ENCODE measurements around the gene TSC1.
"Not testable (repeated sequence)": the region's sequence is repeated elsewhere in the genome, so short reads cannot be mapped to it uniquely, and the experiment has no call there.

TSC1 gene

DNA sequence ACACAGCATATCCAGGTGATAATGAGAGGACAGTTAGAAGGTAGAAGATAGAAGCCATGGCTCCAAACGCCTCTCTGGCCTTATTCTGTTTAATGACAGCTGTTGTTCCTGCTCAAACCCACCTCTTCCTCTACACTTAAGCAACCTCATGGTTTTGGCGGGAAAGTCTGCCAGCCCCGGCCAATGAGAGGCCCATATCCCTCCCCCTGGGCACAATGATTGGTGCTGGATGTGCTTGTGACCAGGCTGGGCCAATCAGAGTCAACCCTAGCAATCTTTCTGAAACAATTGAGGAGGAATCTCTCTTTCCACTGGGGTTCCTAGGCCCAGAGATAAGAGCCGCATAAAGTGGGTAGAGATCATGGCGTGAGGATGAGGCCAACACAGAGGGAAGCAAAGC is 29.3 kb upstream of the TSC1 start:
- WGBS: 94% methylated on average over 5 of the region's 5 CpGs
- H3K4me3 ChIP-seq (ENCODE audit: low read length): no peak overlapping the region
- H3K27me3 ChIP-seq (ENCODE audit: insufficient read depth, low read length): peaks cover 45% of the 10 kb centered on the region

DNA sequence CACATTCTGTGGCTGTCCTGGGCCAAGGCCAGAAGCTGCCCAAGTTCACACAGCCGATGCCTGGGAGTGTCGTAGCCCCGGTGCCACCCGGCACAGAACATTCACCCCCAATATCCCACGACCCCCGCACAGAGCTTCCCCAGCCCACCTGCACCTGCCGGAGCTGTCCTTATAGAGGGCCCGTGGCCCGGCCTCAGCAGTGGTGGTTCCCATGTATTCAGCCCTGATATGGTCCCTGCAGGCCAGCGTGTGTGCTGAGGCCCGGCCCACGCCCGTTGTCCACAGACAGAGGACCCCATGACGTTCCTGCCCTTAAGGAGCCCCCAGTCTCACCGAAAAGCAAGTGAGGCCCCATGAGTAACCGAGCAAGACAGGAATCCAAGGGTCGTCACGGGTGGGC is 28.8 kb upstream of the TSC1 start:
- H3K4me1 ChIP-seq (ENCODE audit: insufficient read depth, low read length): no peaks in the 10 kb centered on the region
- WGBS: 84% methylated on average over 18 of the region's 18 CpGs
- H3K27ac ChIP-seq (ENCODE audit: low read depth, low read length): no peak overlapping the region
- no peaks in the 10 kb centered on the region for H3K36me3 ChIP-seq (ENCODE audit: insufficient read depth, low read length)
- no peak overlapping the region for H3K9ac ChIP-seq (ENCODE audit: low read depth, low read length)
- H3K9me3 ChIP-seq (ENCODE audit: insufficient read depth, low read depth, low read length): no peaks in the 10 kb centered on the region
- H3K27me3 ChIP-seq (ENCODE audit: insufficient read depth, low read length): peaks cover 39% of the 10 kb centered on the region
- H3K4me3 ChIP-seq (ENCODE audit: low read length): no peak overlapping the region

More for the DNA sequence above, 29.3 kb upstream of the TSC1 start:
- Histone ChIP-seq H3K9me3 (ENCODE audit: insufficient read depth, low read depth, low read length) (no peaks in the 10 kb centered on the region), H3K36me3 (ENCODE audit: insufficient read depth, low read length) (no peaks in the 10 kb centered on the region), H3K9ac (ENCODE audit: low read depth, low read length) (no peak overlapping the region), H3K27ac (ENCODE audit: low read depth, low read length) (no peak overlapping the region), H3K4me1 (ENCODE audit: insufficient read depth, low read length) (no peaks in the 10 kb centered on the region)

DNA sequence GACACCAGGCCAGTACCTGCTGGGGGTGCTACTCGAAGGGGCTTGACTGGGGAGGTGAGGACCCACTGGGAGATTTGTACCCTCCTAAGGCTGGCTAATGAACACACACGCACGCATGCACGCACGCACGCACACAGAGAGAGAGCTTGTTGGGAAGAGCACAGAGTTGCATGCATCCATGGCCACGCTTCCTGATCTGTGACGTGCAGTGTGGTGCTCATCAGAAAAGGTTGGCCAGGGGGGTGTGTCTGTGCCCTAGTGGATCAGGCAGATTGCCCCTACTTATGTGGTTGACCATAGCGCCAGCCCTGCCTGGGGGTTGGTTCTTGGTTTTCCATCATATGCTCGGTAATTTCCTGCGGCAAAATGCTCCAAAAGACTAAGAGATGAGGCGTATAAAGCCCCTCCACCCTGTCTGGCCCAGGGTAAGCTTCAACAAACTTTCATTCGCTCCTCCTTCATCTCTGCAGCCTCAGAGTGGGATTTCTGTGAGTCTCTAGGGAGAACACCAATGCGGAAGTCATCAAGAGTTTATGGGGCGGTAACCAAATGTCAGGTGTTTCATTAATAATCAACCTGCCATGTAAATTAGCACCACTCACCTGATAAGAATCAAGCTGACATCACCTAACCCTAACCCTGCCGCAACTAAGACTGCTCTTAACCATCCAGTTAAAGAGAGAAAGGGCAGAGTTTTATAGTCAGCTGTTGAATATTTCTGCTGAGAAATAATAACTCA is 26.1 kb upstream of the TSC1 start:
- Histone ChIP-seq H3K36me3 (ENCODE audit: insufficient read depth, low read length) (no peaks in the 10 kb centered on the region), H3K4me1 (ENCODE audit: insufficient read depth, low read length) (no peaks in the 10 kb centered on the region), H3K9me3 (ENCODE audit: insufficient read depth, low read depth, low read length) (no peaks in the 10 kb centered on the region), H3K9ac (ENCODE audit: low read depth, low read length) (no peak overlapping the region), H3K4me3 (ENCODE audit: low read length) (no peak overlapping the region), H3K27ac (ENCODE audit: low read depth, low read length) (no peak overlapping the region), H3K27me3 (ENCODE audit: insufficient read depth, low read length) (peaks cover 24% of the 10 kb centered on the region)
- 95% methylated on average over 16 of the region's 16 CpGs for WGBS

DNA sequence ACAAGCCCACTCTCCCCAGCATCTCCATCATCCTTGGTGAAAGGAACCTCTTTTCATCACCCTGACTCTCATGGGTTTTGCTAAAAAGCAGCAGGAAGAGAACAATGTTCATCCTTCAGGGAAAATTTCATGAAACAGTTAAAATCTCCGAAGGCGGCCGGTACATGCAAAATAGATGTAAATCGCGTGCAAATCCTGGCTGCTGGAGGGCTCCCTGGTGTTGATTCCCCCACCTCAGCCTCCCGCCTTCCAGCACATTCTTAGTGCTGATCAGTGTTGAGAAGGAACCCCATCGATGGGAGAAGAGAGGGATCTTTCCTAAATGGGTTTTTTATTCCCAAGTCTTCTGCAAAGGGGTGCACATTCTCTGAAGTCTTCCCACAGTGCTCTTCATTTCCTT is 25.4 kb upstream of the TSC1 start:
- H3K9me3 ChIP-seq (ENCODE audit: insufficient read depth, low read depth, low read length): no peaks in the 10 kb centered on the region

DNA sequence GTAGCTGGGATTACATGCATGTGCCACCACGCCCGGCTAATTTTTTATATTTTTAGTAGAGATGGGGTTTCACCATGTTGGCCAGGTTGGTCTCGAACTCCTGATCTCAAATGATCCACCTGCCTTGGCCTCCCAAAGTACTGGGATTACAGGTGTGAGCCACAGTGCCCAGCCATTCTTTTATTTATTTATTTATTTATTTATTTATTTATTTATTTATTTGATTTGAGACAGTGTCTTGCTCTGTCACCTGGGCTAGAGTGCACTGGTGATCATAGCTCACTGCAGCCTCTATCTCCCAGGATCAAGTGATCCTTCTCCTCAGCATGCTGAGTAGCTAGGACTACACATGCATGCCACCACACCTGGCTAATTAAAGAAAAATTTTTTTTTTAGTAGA is 23.5 kb upstream of the TSC1 start:
- H3K9me3 ChIP-seq (ENCODE audit: insufficient read depth, low read depth, low read length); H3K4me1 ChIP-seq (ENCODE audit: insufficient read depth, low read length); H3K4me3 ChIP-seq (ENCODE audit: low read length); H3K27me3 ChIP-seq (ENCODE audit: insufficient read depth, low read length); H3K27ac ChIP-seq (ENCODE audit: low read depth, low read length); H3K36me3 ChIP-seq (ENCODE audit: insufficient read depth, low read length); H3K9ac ChIP-seq (ENCODE audit: low read depth, low read length): not testable (repeated sequence)
- WGBS: 93% methylated on average over 3 of the region's 3 CpGs

More for the DNA sequence above, 25.4 kb upstream of the TSC1 start:
- Histone ChIP-seq H3K27me3 (ENCODE audit: insufficient read depth, low read length) (peaks cover 18% of the 10 kb centered on the region), H3K27ac (ENCODE audit: low read depth, low read length) (no peak overlapping the region), H3K9ac (ENCODE audit: low read depth, low read length) (no peak overlapping the region), H3K36me3 (ENCODE audit: insufficient read depth, low read length) (no peaks in the 10 kb centered on the region), H3K4me1 (ENCODE audit: insufficient read depth, low read length) (no peaks in the 10 kb centered on the region), H3K4me3 (ENCODE audit: low read length) (no peak overlapping the region)
- 69% methylated on average over 7 of the region's 7 CpGs for WGBS

DNA sequence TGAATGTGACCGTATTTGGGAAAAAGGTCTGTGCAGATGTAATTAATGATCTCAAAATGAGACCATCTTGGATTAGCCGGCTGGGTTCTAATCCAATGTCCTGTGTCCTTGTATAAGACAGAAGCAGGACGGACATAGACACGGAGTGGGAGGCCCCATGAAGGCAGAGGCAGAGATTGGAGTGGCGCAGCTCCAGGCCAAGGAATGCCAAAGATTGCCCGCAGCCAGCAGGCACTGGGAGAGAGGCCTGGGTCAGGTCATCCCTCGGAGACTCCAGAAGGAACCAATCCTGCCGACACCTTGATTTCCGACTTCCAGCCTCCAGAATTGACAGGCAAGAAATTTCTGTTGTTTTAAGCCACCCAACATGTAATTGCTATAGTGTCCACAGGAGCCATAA is 21.1 kb upstream of the TSC1 start:
- H3K9me3 ChIP-seq (ENCODE audit: insufficient read depth, low read depth, low read length): no peaks in the 10 kb centered on the region
- H3K27ac ChIP-seq (ENCODE audit: low read depth, low read length): no peak overlapping the region
- no peaks in the 10 kb centered on the region; the same call in 1 of the 2 replicates for H3K27me3 ChIP-seq (ENCODE audit: insufficient read depth, low read length)
- no peak overlapping the region for H3K4me3 ChIP-seq (ENCODE audit: low read length)
- no peaks in the 10 kb centered on the region for H3K36me3 ChIP-seq (ENCODE audit: insufficient read depth, low read length)
- no peak overlapping the region for H3K9ac ChIP-seq (ENCODE audit: low read depth, low read length)
- H3K4me1 ChIP-seq (ENCODE audit: insufficient read depth, low read length): no peaks in the 10 kb centered on the region
- WGBS: 92% methylated on average over 9 of the region's 9 CpGs

DNA sequence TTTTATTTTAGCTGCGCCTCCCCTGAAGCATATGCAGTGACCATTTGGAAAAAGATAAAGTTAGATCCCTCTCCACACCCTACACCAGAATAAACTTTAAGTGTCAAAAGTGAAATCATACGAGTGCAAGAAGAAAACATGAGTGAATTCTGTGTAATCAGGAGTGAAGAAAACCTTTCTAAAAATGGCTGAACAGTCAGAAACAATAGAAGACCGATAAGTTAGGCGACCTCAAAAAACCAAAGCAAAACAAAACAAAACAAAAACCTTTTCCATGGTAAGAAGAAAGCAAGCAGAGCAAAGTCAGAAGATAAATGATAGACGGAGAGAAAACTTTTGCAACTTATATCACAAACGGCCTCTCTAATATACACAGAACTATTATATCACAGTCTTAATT is 16.6 kb upstream of the TSC1 start:
- WGBS: 87% methylated on average over 4 of the region's 6 CpGs
- no peaks in the 10 kb centered on the region for H3K4me1 ChIP-seq (ENCODE audit: insufficient read depth, low read length)
- H3K27me3 ChIP-seq (ENCODE audit: insufficient read depth, low read length): no peaks in the 10 kb centered on the region; the same call in 1 of the 2 replicates
- no peaks in the 10 kb centered on the region for H3K9me3 ChIP-seq (ENCODE audit: insufficient read depth, low read depth, low read length)
- no peak overlapping the region for H3K4me3 ChIP-seq (ENCODE audit: low read length)
- no peak overlapping the region for H3K27ac ChIP-seq (ENCODE audit: low read depth, low read length)
- H3K9ac ChIP-seq (ENCODE audit: low read depth, low read length): no peak overlapping the region
- no peaks in the 10 kb centered on the region for H3K36me3 ChIP-seq (ENCODE audit: insufficient read depth, low read length)

DNA sequence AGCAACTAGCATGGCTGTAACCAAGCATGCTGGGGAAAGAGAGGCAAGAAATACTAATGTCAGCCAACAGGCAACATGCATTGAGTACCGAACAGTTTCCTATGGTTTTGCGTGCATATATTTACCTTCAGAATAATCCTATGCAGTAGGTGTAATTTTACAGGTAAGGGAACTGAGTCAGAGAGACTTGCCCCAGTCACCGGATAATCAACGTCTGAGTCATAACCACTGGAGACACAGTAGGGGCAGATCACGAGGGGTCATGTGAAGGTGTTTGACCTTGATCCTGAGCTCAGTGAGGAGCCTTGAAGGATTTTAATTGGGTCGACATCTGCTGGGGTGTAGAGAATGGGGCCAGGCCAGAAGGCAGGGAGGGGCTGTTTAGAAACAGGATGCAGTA is 13.4 kb upstream of the TSC1 start:
- H3K4me1 ChIP-seq (ENCODE audit: insufficient read depth, low read length): no peaks in the 10 kb centered on the region
- WGBS: 89% methylated on average over 6 of the region's 6 CpGs
- H3K36me3 ChIP-seq (ENCODE audit: insufficient read depth, low read length): no peaks in the 10 kb centered on the region
- no peak overlapping the region for H3K4me3 ChIP-seq (ENCODE audit: low read length)
- H3K27ac ChIP-seq (ENCODE audit: low read depth, low read length): no peak overlapping the region
- H3K9ac ChIP-seq (ENCODE audit: low read depth, low read length): no peak overlapping the region
- H3K9me3 ChIP-seq (ENCODE audit: insufficient read depth, low read depth, low read length): no peaks in the 10 kb centered on the region
- no peaks in the 10 kb centered on the region for H3K27me3 ChIP-seq (ENCODE audit: insufficient read depth, low read length)

DNA sequence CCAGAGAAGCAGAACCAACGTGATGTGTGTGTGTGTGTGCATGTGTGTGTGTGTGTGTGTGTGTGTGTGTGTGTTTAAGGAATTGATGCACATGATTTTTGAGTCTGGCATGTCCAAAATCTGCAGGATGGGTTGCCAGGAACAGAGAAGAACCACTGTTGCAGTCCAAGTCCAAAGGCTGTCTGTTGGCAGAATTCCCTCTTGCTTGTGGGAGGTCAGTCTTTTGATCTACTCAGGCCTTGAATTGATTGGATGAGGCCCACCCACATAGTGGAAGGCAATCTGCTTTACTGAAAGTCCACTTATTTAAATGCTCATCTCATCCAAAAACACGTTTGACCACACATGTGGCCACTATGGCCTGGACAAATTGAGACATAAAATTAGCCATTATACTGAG is 11.4 kb upstream of the TSC1 start:
- H3K27ac ChIP-seq (ENCODE audit: low read depth, low read length): no peak overlapping the region
- no peaks in the 10 kb centered on the region for H3K27me3 ChIP-seq (ENCODE audit: insufficient read depth, low read length)
- no peak overlapping the region for H3K9ac ChIP-seq (ENCODE audit: low read depth, low read length)
- no peak overlapping the region for H3K4me3 ChIP-seq (ENCODE audit: low read length)
- H3K9me3 ChIP-seq (ENCODE audit: insufficient read depth, low read depth, low read length): no peaks in the 10 kb centered on the region
- no peaks in the 10 kb centered on the region for H3K36me3 ChIP-seq (ENCODE audit: insufficient read depth, low read length)
- WGBS: 78% methylated on average over 2 of the region's 2 CpGs
- H3K4me1 ChIP-seq (ENCODE audit: insufficient read depth, low read length): no peaks in the 10 kb centered on the region

DNA sequence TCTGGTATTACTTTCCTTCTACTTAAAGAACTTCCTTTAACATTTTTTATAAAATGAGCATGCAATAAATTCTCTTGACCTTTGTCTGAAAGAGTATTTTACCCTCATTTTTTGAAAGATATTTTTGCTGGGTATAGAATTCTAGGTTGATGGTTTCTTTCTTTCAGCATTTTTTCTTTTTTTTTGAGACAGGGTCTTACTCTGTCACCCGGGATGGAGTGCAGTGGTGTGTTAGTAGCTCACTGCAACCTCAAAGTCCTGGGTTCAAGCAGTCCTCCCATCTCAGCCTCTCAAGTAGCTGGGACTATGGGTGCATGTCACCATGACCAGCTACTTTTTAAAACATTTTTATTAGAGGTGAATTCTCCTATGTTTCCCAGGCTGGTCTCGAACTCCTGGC is 10.7 kb upstream of the TSC1 start:
- H3K36me3 ChIP-seq (ENCODE audit: insufficient read depth, low read length): no peaks in the 10 kb centered on the region
- H3K9ac ChIP-seq (ENCODE audit: low read depth, low read length): no peak overlapping the region
- no peak overlapping the region for H3K4me3 ChIP-seq (ENCODE audit: low read length)
- H3K27ac ChIP-seq (ENCODE audit: low read depth, low read length): no peak overlapping the region
- 96% methylated on average over 2 of the region's 2 CpGs for WGBS
- no peaks in the 10 kb centered on the region for H3K9me3 ChIP-seq (ENCODE audit: insufficient read depth, low read depth, low read length)
- H3K27me3 ChIP-seq (ENCODE audit: insufficient read depth, low read length): no peaks in the 10 kb centered on the region
- H3K4me1 ChIP-seq (ENCODE audit: insufficient read depth, low read length): no peaks in the 10 kb centered on the region

DNA sequence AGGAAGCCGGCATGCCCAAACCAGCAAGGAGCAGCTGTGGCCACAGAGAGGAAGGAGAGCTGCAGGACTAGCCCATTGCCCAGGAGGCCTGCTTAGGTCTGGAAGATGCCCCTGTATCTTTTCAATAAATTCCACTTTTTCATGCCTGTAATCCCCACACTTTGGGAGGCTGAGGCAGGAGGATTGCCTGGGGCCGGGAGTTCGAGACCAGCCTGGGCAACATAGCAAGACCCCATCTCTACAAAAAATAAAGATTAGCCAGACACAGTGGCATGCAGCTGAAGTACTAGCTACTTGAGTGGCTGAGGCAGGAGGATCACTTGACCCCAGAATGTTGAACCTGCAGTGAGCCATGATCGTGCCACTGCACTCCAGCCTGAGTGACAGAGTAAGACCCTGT is 5.3 kb upstream of the TSC1 start:
- Histone ChIP-seq H3K4me1 (ENCODE audit: insufficient read depth, low read length) (peaks cover 12% of the 10 kb centered on the region; the same call in 1 of the 2 replicates), H3K27ac (ENCODE audit: low read depth, low read length) (no peak overlapping the region), H3K9me3 (ENCODE audit: insufficient read depth, low read depth, low read length) (no peaks in the 10 kb centered on the region), H3K27me3 (ENCODE audit: insufficient read depth, low read length) (no peaks in the 10 kb centered on the region), H3K36me3 (ENCODE audit: insufficient read depth, low read length) (no peaks in the 10 kb centered on the region), H3K4me3 (ENCODE audit: low read length) (no peak overlapping the region), H3K9ac (ENCODE audit: low read depth, low read length) (no peak overlapping the region)
- 92% methylated on average over 4 of the region's 4 CpGs for WGBS

All from HUES64 (cell line).